ENCODE measurements around the gene PTBP2. TPM values are rescaled to one million over a fixed set of nuclear protein-coding genes. Genes with fewer than 3 reads are reported as not detected.

Gene PTBP2
- total RNA-seq, 1 experiment from 2014 or later = 13.2 TPM

DNA sequence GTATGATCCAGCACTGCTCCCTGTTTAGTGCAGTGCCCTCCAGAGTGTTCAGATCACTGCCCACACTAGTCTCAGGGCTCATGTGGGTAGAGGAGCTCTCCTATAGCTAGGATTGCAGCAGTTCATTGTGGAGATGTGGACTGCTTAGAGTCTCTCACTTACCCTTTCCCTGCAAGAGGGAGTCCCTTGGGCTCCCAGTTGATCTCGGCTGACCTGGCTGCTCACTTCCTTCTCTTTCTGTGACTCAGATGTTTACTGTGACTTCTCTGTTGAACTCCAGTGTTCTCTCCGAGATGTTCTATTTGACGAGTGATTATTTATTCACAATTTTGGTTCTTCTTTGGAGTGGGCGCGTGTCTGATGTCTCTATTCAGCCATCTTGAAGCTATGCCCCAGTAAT, 141.9 kb downstream of the PTBP2 start:
- no peak overlapping the region for H3K9ac ChIP-seq (ENCODE audit: low read length)
- H3K27me3 ChIP-seq (ENCODE audit: insufficient read depth, low read length) = no peaks in the 10 kb centered on the region
- H3K4me3 ChIP-seq (replicated peaks in 1 of 2; ENCODE audit: low read depth in 1 of 2, low read length in 2 of 2) = no peak overlapping the region
- ChIA-PET RAD21 (ENCODE audit: low non-redundant PET in 1 of 2, low total read pairs in 2 of 2, uncharacterized antibody in 2 of 2, unreplicated experiment in 2 of 2) (no interaction called here), CTCF (no interaction called here), POLR2A (no interaction called here)
- no peaks in the 10 kb centered on the region for H3K36me3 ChIP-seq (ENCODE audit: control insufficient read depth in 1 of 2, insufficient read depth in 2 of 2, low read length in 2 of 2)
- no peak overlapping the region for H3K4me2 ChIP-seq (ENCODE audit: low read length)
- H4K20me1 ChIP-seq (ENCODE audit: insufficient read depth) = no peaks in the 10 kb centered on the region
- TF ChIP-seq, protein P1, sequence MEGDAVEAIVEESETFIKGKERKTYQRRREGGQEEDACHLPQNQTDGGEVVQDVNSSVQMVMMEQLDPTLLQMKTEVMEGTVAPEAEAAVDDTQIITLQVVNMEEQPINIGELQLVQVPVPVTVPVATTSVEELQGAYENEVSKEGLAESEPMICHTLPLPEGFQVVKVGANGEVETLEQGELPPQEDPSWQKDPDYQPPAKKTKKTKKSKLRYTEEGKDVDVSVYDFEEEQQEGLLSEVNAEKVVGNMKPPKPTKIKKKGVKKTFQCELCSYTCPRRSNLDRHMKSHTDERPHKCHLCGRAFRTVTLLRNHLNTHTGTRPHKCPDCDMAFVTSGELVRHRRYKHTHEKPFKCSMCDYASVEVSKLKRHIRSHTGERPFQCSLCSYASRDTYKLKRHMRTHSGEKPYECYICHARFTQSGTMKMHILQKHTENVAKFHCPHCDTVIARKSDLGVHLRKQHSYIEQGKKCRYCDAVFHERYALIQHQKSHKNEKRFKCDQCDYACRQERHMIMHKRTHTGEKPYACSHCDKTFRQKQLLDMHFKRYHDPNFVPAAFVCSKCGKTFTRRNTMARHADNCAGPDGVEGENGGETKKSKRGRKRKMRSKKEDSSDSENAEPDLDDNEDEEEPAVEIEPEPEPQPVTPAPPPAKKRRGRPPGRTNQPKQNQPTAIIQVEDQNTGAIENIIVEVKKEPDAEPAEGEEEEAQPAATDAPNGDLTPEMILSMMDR (IDR thresholded peaks at IDR 0.05 in 2 of 3, conservative IDR thresholded peaks at IDR 0.05 in 1 of 3; ENCODE audit: borderline replicate concordance in 1 of 3, insufficient read depth in 1 of 3, low read depth in 2 of 3, low read length in 2 of 3) = no peak
- ATAC-seq = no peak
- no peaks in the 10 kb centered on the region for H3K9me2 ChIP-seq (ENCODE audit: insufficient read depth)
- no peaks in the 10 kb centered on the region for H3K9me3 ChIP-seq (ENCODE audit: control insufficient read depth in 1 of 2, insufficient read depth in 1 of 2, low read depth in 1 of 2, low read length in 2 of 2)
- intact Hi-C loops (cut with micrococcal nuclease) = no loop called here
- no peaks in the 10 kb centered on the region for H3K4me1 ChIP-seq (ENCODE audit: control insufficient read depth in 1 of 2, insufficient read depth in 2 of 2, low read length in 2 of 2)
- no TSS peak for BruUV-seq (replicated peaks)
- no peak overlapping the region for H2AFZ ChIP-seq (ENCODE audit: low read depth, low read length, poor library complexity, severe bottlenecking)
- no peak for DNase-seq (ENCODE audit: low read depth, low spot score)
- H3K79me2 ChIP-seq (ENCODE audit: insufficient read depth, low read length) = no peaks in the 10 kb centered on the region
- no peak overlapping the region for H3K27ac ChIP-seq (ENCODE audit: low read depth, low read length)

Data from HCT116 (cell line).